ENCODE data around the gene CD248.

The CD248 gene

GRCh38 chr11:66291706-66292542, 24.9 kb downstream of the CD248 start, which contains the start of gene TMEM151A:
TSS of gene TMEM151A (plus strand) at chr11:66291894. CDS start at chr11:66292014, 120 bp downstream.
- in situ Hi-C loops (cut with MboI; ENCODE audit: low sequenced_read_pairs, unreplicated experiment): no loop called here
- no peak for DNase-seq (ENCODE audit: low spot score)
- TF ChIP-seq CTCF (IDR thresholded peaks at IDR 0.05; ENCODE audit: borderline replicate concordance, control extremely low read depth, extremely low read depth, insufficient read depth, missing control alignments): no peak

GRCh38 chr11:66291303-66291705, 25.5 kb downstream of the CD248 start:
- in situ Hi-C loops (cut with MboI; ENCODE audit: low sequenced_read_pairs, unreplicated experiment): no loop called here
- no peak for DNase-seq (ENCODE audit: low spot score)
- no peak for TF ChIP-seq CTCF (IDR thresholded peaks at IDR 0.05; ENCODE audit: borderline replicate concordance, control extremely low read depth, extremely low read depth, insufficient read depth, missing control alignments)

GRCh38 chr11:66290330-66290621, 26.6 kb downstream of the CD248 start:
- in situ Hi-C loops (cut with MboI; ENCODE audit: low sequenced_read_pairs, unreplicated experiment): no loop called here
- no peak for TF ChIP-seq CTCF (IDR thresholded peaks at IDR 0.05; ENCODE audit: borderline replicate concordance, control extremely low read depth, extremely low read depth, insufficient read depth, missing control alignments)
- DNase-seq (ENCODE audit: low spot score): no peak

GRCh38 chr11:66289548-66290329, 27.1 kb downstream of the CD248 start:
- in situ Hi-C loops (cut with MboI; ENCODE audit: low sequenced_read_pairs, unreplicated experiment): no loop called here
- TF ChIP-seq CTCF (IDR thresholded peaks at IDR 0.05; ENCODE audit: borderline replicate concordance, control extremely low read depth, extremely low read depth, insufficient read depth, missing control alignments): no peak
- peak; percentile 93 for DNase-seq (ENCODE audit: low spot score)

GRCh38 chr11:66288671-66289547, 27.9 kb downstream of the CD248 start, which contains the start of gene YIF1A:
TSS of gene YIF1A (minus strand) at chr11:66289143. CDS start at chr11:66288985, 158 bp downstream.
- in situ Hi-C loops (cut with MboI; ENCODE audit: low sequenced_read_pairs, unreplicated experiment): no loop called here
- no peak for TF ChIP-seq CTCF (IDR thresholded peaks at IDR 0.05; ENCODE audit: borderline replicate concordance, control extremely low read depth, extremely low read depth, insufficient read depth, missing control alignments)

More at GRCh38 chr11:66288671-66289547, 27.9 kb downstream of the CD248 start, which contains the start of gene YIF1A:
- DNase-seq (ENCODE audit: low spot score): peak; percentile 100

Data from GM13976 (cell line).